Osteoblast (primary cell): Measurements from ENCODE around the gene PRKCSH. TPM values are rescaled to one million over a fixed set of nuclear protein-coding genes. Genes with fewer than 3 reads are reported as not detected.

ENCODE experiments used
- DNase-seq: peaks from one replicate; pipeline ENCODE4 v3.0.0; 2011; ENCODE audit warnings: low spot score, mixed read lengths; ENCODE audit not compliant: insufficient read length; ENCODE audit errors: missing footprints
- H2AFZ ChIP-seq: 2 replicates; pipeline ENCODE4 v1.6.0; 2011; ENCODE audit warnings: mild to moderate bottlenecking, low read length
- H3K27ac ChIP-seq: 2 replicates; pipeline ENCODE4 v1.5.1; 2011; ENCODE audit warnings: mild to moderate bottlenecking, low read depth, low read length, moderate library complexity
- H3K27me3 ChIP-seq: 2 replicates; pipeline ENCODE4 v1.6.0; 2012; ENCODE audit warnings: mild to moderate bottlenecking, control low read depth, inconsistent platforms, low read length, moderate library complexity; ENCODE audit not compliant: insufficient read depth
- H3K36me3 ChIP-seq: 2 replicates; pipeline ENCODE4 v1.5.1; 2011; ENCODE audit warnings: mild to moderate bottlenecking, low read length, control low read depth, moderate library complexity; ENCODE audit not compliant: insufficient read depth
- H3K4me1 ChIP-seq: 2 replicates; pipeline ENCODE4 v1.5.1; 2011; ENCODE audit warnings: mild to moderate bottlenecking, low read length, control low read depth, moderate library complexity; ENCODE audit not compliant: insufficient read depth
- H3K4me2 ChIP-seq: 2 replicates; pipeline ENCODE4 v1.6.0; 2011; ENCODE audit warnings: mild to moderate bottlenecking, low read length; ENCODE audit not compliant: insufficient read depth
- H3K4me3 ChIP-seq: fragments of 200-600 bp; sonication (generic); 3 replicates; pipeline ENCODE4 v1.5.1; 2012; ENCODE audit warnings: mild to moderate bottlenecking, low read length, inconsistent platforms; ENCODE audit not compliant: insufficient read depth
- H3K79me2 ChIP-seq: 2 replicates; pipeline ENCODE4 v1.6.0; 2012; ENCODE audit warnings: mild to moderate bottlenecking, low read length, control low read depth, inconsistent platforms; ENCODE audit not compliant: insufficient read depth
- H3K9me3 ChIP-seq: 2 replicates; pipeline ENCODE4 v1.5.1; 2011; ENCODE audit warnings: low read depth, low read length, control low read depth
- H4K20me1 ChIP-seq: 2 replicates; pipeline ENCODE4 v1.6.0; 2012; ENCODE audit warnings: mild to moderate bottlenecking, low read length, control low read depth; ENCODE audit not compliant: insufficient read depth
- total RNA-seq: library from RNA; depleted of rRNA; stranded (reverse); fragments of >200 nt; gene quantifications from 2 replicates; pipeline ENCODE4 v1.2.3, GENCODE V29; 2012
- TF ChIP-seq, protein P1 (sequence below): IDR thresholded peaks from 2 replicates; pipeline ENCODE4 v1.5.1; 2011; ENCODE audit warnings: mild to moderate bottlenecking, low read depth, low read length, moderate library complexity; ENCODE audit errors: extremely low read depth

PRKCSH gene
- total RNA-seq, 1 donor, result 117 TPM

GRCh38 chr19:11460207-11460606, 24.8 kb downstream of the PRKCSH start:
- no peaks in the 10 kb centered on the region for H3K9me3 ChIP-seq
- no peaks in the 10 kb centered on the region for H3K79me2 ChIP-seq
- H3K36me3 ChIP-seq, result no peaks in the 10 kb centered on the region
- H2AFZ ChIP-seq, result no peak overlapping the region
- no peak overlapping the region for H3K4me2 ChIP-seq
- no peaks in the 10 kb centered on the region for H4K20me1 ChIP-seq
- H3K27me3 ChIP-seq, result no peaks in the 10 kb centered on the region
- peak; percentile 61 for DNase-seq
- no peak overlapping the region for H3K4me3 ChIP-seq
- H3K4me1 ChIP-seq, result no peaks in the 10 kb centered on the region
- TF ChIP-seq, protein P1, sequence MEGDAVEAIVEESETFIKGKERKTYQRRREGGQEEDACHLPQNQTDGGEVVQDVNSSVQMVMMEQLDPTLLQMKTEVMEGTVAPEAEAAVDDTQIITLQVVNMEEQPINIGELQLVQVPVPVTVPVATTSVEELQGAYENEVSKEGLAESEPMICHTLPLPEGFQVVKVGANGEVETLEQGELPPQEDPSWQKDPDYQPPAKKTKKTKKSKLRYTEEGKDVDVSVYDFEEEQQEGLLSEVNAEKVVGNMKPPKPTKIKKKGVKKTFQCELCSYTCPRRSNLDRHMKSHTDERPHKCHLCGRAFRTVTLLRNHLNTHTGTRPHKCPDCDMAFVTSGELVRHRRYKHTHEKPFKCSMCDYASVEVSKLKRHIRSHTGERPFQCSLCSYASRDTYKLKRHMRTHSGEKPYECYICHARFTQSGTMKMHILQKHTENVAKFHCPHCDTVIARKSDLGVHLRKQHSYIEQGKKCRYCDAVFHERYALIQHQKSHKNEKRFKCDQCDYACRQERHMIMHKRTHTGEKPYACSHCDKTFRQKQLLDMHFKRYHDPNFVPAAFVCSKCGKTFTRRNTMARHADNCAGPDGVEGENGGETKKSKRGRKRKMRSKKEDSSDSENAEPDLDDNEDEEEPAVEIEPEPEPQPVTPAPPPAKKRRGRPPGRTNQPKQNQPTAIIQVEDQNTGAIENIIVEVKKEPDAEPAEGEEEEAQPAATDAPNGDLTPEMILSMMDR, result no peak
- H3K27ac ChIP-seq, result no peak overlapping the region

GRCh38 chr19:11461453-11461852, 26.0 kb downstream of the PRKCSH start:
- H3K27ac ChIP-seq, result no peak overlapping the region
- DNase-seq, result no peak
- H3K36me3 ChIP-seq, result no peaks in the 10 kb centered on the region
- H3K4me1 ChIP-seq, result no peaks in the 10 kb centered on the region
- no peak overlapping the region for H3K4me3 ChIP-seq
- no peak overlapping the region for H3K4me2 ChIP-seq
- H4K20me1 ChIP-seq, result no peaks in the 10 kb centered on the region
- no peaks in the 10 kb centered on the region for H3K79me2 ChIP-seq
- TF ChIP-seq, protein P1, result no peak
- no peaks in the 10 kb centered on the region for H3K27me3 ChIP-seq
- H2AFZ ChIP-seq, result no peak overlapping the region
- no peaks in the 10 kb centered on the region for H3K9me3 ChIP-seq

- no peaks in the 10 kb centered on the region for H3K36me3 ChIP-seq
- H4K20me1 ChIP-seq, result no peaks in the 10 kb centered on the region
- H3K4me3 ChIP-seq, result no peak overlapping the region
- no peaks in the 10 kb centered on the region for H3K27me3 ChIP-seq
- no peak overlapping the region for H3K4me2 ChIP-seq
- no peaks in the 10 kb centered on the region for H3K79me2 ChIP-seq
- H3K27ac ChIP-seq, result no peak overlapping the region
- peak; percentile 34 for DNase-seq
- H3K9me3 ChIP-seq, result no peaks in the 10 kb centered on the region
- no peak overlapping the region for H2AFZ ChIP-seq
- TF ChIP-seq, protein P1, result no peak
- no peaks in the 10 kb centered on the region for H3K4me1 ChIP-seq
Measured at GRCh38 chr19:11463391-11463790, 28.0 kb downstream of the PRKCSH start.

- Histone ChIP-seq H2AFZ (no peak overlapping the region), H3K4me2 (no peak overlapping the region), H3K36me3 (no peaks in the 10 kb centered on the region), H3K9me3 (no peaks in the 10 kb centered on the region), H3K27me3 (no peaks in the 10 kb centered on the region), H3K4me3 (no peak overlapping the region), H3K27ac (no peak overlapping the region), H3K79me2 (no peaks in the 10 kb centered on the region), H3K4me1 (no peaks in the 10 kb centered on the region), H4K20me1 (no peaks in the 10 kb centered on the region)
- TF ChIP-seq, protein P1, result no peak
- no peak for DNase-seq
Measured at GRCh38 chr19:11464333-11465265, 29.2 kb downstream of the PRKCSH start.
